Measurements from ENCODE around the gene C11orf24. TPM values are rescaled to one million over a fixed set of nuclear protein-coding genes. Genes with fewer than 3 reads are reported as not detected.

Gene C11orf24
- total and polyA plus RNA-seq, 9 of the 15 experiments (the other 6 are each of a cell fraction or from before 2014, with no cell fraction given): 2.0 to 65.2 (median 32.5) TPM

DNA sequence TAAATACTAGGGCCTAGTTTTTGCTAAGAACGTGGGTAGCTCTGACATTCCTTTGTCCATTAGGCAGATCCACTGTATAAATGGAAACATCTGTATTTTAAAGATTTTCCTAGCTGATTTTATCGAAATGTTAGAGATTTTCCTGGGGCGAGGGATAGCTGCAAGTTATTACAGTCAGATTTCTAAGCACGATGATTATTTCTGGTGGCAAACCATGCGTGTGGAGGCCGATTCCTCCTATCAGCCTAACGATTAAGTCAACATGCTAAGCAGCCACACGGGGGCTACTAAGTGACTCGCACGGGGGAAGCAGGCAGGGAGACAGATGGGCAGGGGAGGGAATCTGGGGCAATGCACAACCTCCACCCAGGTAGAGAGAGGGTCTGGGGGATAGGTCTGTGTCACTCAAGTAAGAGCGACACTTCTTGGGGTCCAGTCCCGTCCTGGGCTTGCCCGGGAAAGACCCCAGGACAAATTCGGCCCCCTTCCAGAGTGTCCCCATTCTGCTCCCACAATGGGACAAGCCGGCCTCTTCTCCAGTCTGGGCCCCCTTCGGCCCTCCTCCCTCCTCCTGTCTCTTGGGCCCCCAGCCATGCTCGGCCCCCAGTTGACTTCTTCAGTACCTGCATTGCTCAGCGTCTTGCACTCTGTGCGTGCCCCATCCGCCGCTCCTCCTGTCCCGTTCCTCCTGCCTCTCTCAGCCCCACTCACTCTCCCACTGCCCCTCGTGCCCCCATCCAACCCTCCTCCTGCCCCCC lies 571 bp downstream of the C11orf24 start (continued):
- TF ChIP-seq ZFP91 (CRISPR knock-in tag; IDR thresholded peaks at IDR 0.05) (no peak), ESRRB (CRISPR knock-in tag; IDR thresholded peaks at IDR 0.05; ENCODE audit: borderline replicate concordance) (no peak), RBM34 (IDR thresholded peaks at IDR 0.05; ENCODE audit: borderline replicate concordance, insufficient read depth, low read length) (no peak), TAF7 (tag; IDR thresholded peaks at IDR 0.05) (peak; percentile 61), HMGN3 (IDR thresholded peaks at IDR 0.05; ENCODE audit: borderline replicate concordance, extremely low read depth, insufficient read length, low read depth, low read length) (no peak), GTF2A2 (tag; IDR thresholded peaks at IDR 0.05) (no peak), NFRKB (IDR thresholded peaks at IDR 0.05; ENCODE audit: low read depth) (peak; percentile 78; the same call in 1 of the 2 replicates), TSC22D4 (tag; IDR thresholded peaks at IDR 0.05) (no peak), SLC30A9 (CRISPR knock-in tag; IDR thresholded peaks at IDR 0.05) (no peak), TAF9B (IDR thresholded peaks at IDR 0.05; ENCODE audit: partially characterized antibody) (no peak), OTX1 (CRISPR knock-in tag; IDR thresholded peaks at IDR 0.05) (peak; percentile 92), ZNF589 (CRISPR knock-in tag; IDR thresholded peaks at IDR 0.05; ENCODE audit: low read depth) (no peak), PBX2 (CRISPR knock-in tag; IDR thresholded peaks at IDR 0.05; ENCODE audit: low read depth) (no peak), PBX2 (tag; conservative IDR thresholded peaks at IDR 0.05; ENCODE audit: low read depth) (no peak), ZBTB26 (CRISPR knock-in tag; IDR thresholded peaks at IDR 0.05) (peak; percentile 71; the same call in 1 of the 2 replicates), NCOA1 (IDR thresholded peaks at IDR 0.05; ENCODE audit: low read depth) (peak; percentile 33), ZNF551 (CRISPR knock-in tag; IDR thresholded peaks at IDR 0.05) (no peak), SMARCE1 (IDR thresholded peaks at IDR 0.05) (peak; percentile 21; the same call in 1 of the 2 replicates), SMC3 (conservative IDR thresholded peaks at IDR 0.05; ENCODE audit: insufficient read depth, low read depth, low read length) (0 out of 2 replicates have a peak, but pooled peaks have one; percentile 29)
- TF ChIP-seq, protein P1, sequence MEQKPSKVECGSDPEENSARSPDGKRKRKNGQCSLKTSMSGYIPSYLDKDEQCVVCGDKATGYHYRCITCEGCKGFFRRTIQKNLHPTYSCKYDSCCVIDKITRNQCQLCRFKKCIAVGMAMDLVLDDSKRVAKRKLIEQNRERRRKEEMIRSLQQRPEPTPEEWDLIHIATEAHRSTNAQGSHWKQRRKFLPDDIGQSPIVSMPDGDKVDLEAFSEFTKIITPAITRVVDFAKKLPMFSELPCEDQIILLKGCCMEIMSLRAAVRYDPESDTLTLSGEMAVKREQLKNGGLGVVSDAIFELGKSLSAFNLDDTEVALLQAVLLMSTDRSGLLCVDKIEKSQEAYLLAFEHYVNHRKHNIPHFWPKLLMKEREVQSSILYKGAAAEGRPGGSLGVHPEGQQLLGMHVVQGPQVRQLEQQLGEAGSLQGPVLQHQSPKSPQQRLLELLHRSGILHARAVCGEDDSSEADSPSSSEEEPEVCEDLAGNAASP (IDR thresholded peaks at IDR 0.05): no peak
- TF ChIP-seq, protein P2, sequence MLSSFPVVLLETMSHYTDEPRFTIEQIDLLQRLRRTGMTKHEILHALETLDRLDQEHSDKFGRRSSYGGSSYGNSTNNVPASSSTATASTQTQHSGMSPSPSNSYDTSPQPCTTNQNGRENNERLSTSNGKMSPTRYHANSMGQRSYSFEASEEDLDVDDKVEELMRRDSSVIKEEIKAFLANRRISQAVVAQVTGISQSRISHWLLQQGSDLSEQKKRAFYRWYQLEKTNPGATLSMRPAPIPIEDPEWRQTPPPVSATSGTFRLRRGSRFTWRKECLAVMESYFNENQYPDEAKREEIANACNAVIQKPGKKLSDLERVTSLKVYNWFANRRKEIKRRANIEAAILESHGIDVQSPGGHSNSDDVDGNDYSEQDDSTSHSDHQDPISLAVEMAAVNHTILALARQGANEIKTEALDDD (IDR thresholded peaks at IDR 0.05): peak; percentile 84
